ENCODE results near the gene ALKBH6. TPM values are rescaled to one million over a fixed set of nuclear protein-coding genes. Genes with fewer than 3 reads are reported as not detected.
A peak's percentile ranks its signal among the peaks of the same experiment; 100 is the strongest.

The ALKBH6 gene
- total RNA-seq, 1 donor from 2014 or later = 17.9 TPM

- no peaks in the 10 kb centered on the region for H3K9me3 Mint-ChIP-seq (ENCODE audit: low read depth)
- H3K4me3 Mint-ChIP-seq (ENCODE audit: unreplicated experiment) = no peak overlapping the region
- peaks cover 8% of the 10 kb centered on the region for H3K4me1 Mint-ChIP-seq (ENCODE audit: low read depth)
Measured at GRCh38 chr19:36019061-36019670, 5.2 kb upstream of the ALKBH6 start.

GRCh38 chr19:36013280-36014011 is 567 bp downstream of the ALKBH6 start:
- Mint-ChIP-seq H3K4me1 (ENCODE audit: low read depth) (peaks cover 32% of the 10 kb centered on the region), H3K4me3 (ENCODE audit: unreplicated experiment) (peak overlapping the region; percentile 99), H3K27me3 (ENCODE audit: low read depth) (no peaks in the 10 kb centered on the region), H3K36me3 (ENCODE audit: low read depth) (peaks cover 4% of the 10 kb centered on the region), H3K27ac (ENCODE audit: unreplicated experiment) (peak overlapping the region; percentile 96), H3K9me3 (ENCODE audit: low read depth) (no peaks in the 10 kb centered on the region)
- no peak for DNase-seq (ENCODE audit: low spot score)
- TF ChIP-seq, protein P1, sequence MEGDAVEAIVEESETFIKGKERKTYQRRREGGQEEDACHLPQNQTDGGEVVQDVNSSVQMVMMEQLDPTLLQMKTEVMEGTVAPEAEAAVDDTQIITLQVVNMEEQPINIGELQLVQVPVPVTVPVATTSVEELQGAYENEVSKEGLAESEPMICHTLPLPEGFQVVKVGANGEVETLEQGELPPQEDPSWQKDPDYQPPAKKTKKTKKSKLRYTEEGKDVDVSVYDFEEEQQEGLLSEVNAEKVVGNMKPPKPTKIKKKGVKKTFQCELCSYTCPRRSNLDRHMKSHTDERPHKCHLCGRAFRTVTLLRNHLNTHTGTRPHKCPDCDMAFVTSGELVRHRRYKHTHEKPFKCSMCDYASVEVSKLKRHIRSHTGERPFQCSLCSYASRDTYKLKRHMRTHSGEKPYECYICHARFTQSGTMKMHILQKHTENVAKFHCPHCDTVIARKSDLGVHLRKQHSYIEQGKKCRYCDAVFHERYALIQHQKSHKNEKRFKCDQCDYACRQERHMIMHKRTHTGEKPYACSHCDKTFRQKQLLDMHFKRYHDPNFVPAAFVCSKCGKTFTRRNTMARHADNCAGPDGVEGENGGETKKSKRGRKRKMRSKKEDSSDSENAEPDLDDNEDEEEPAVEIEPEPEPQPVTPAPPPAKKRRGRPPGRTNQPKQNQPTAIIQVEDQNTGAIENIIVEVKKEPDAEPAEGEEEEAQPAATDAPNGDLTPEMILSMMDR (IDR thresholded peaks at IDR 0.05) = no peak

More at GRCh38 chr19:36019061-36019670, 5.2 kb upstream of the ALKBH6 start:
- DNase-seq (ENCODE audit: low spot score) = no peak
- TF ChIP-seq, protein P1 (IDR thresholded peaks at IDR 0.05) = no peak
- Mint-ChIP-seq H3K27me3 (ENCODE audit: low read depth) (no peaks in the 10 kb centered on the region), H3K27ac (ENCODE audit: unreplicated experiment) (no peak overlapping the region), H3K36me3 (ENCODE audit: low read depth) (peaks cover 15% of the 10 kb centered on the region)

- TF ChIP-seq, protein P1 (IDR thresholded peaks at IDR 0.05) = no peak
- H3K27me3 Mint-ChIP-seq (ENCODE audit: low read depth) = no peaks in the 10 kb centered on the region
- H3K27ac Mint-ChIP-seq (ENCODE audit: unreplicated experiment) = no peak overlapping the region
- H3K4me3 Mint-ChIP-seq (ENCODE audit: unreplicated experiment) = peak overlapping the region; percentile 31
- peaks cover 33% of the 10 kb centered on the region for H3K4me1 Mint-ChIP-seq (ENCODE audit: low read depth)
- no peaks in the 10 kb centered on the region for H3K9me3 Mint-ChIP-seq (ENCODE audit: low read depth)
- no peak for DNase-seq (ENCODE audit: low spot score)
- H3K36me3 Mint-ChIP-seq (ENCODE audit: low read depth) = no peaks in the 10 kb centered on the region
Measured at GRCh38 chr19:36010402-36010801, 3.6 kb downstream of the ALKBH6 start.

- Mint-ChIP-seq H3K27me3 (ENCODE audit: low read depth) (no peaks in the 10 kb centered on the region), H3K9me3 (ENCODE audit: low read depth) (no peaks in the 10 kb centered on the region), H3K4me3 (ENCODE audit: unreplicated experiment) (peak overlapping the region; percentile 69), H3K36me3 (ENCODE audit: low read depth) (no peaks in the 10 kb centered on the region), H3K4me1 (ENCODE audit: low read depth) (peaks cover 31% of the 10 kb centered on the region), H3K27ac (ENCODE audit: unreplicated experiment) (peak overlapping the region; percentile 22)
- DNase-seq (ENCODE audit: low spot score) = no peak
- TF ChIP-seq, protein P1 (IDR thresholded peaks at IDR 0.05) = no peak
Measured at GRCh38 chr19:36009633-36010379, 4.2 kb downstream of the ALKBH6 start.

DNA sequence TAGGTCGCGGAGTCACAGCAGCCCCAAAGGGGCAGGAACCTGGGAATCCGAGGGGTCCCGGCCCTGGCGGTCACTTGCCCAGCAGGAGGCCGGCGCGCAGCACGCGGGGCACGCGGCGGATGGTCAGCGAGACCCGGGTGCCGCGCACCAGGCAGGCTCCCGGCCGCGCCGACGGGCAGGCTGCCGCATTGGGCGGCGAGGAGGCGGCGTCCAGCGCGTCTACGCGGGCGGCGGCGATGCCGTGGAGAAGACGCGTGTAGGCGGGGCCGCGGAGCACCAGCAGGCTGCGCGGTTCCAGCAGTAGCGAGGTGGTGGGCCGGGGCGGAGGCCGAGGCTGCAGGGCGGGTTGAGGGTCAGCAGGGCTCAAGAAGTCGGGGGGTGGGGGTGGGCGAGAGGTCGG is 4.8 kb downstream of the ALKBH6 start:
- Mint-ChIP-seq H3K27ac (ENCODE audit: unreplicated experiment) (peak overlapping the region; percentile 22), H3K4me1 (ENCODE audit: low read depth) (peaks cover 26% of the 10 kb centered on the region), H3K27me3 (ENCODE audit: low read depth) (no peaks in the 10 kb centered on the region), H3K36me3 (ENCODE audit: low read depth) (no peaks in the 10 kb centered on the region), H3K9me3 (ENCODE audit: low read depth) (no peaks in the 10 kb centered on the region), H3K4me3 (ENCODE audit: unreplicated experiment) (peak overlapping the region; percentile 69)
- TF ChIP-seq, protein P1 (IDR thresholded peaks at IDR 0.05) = peak; percentile 8
- DNase-seq (ENCODE audit: low spot score) = no peak
